K562 (cell line): Measurements from ENCODE around the gene OSBPL7. TPM values are rescaled to one million over a fixed set of nuclear protein-coding genes. Genes with fewer than 3 reads are reported as not detected.

Source experiments
- ATAC-seq: fragments of 200-7000 bp; cut with Tn5 transposase; 3 replicates; pipeline ENCODE4 v1.9.1; 2020; ENCODE audit warnings: moderate library complexity
- BruUV-seq: library from RNA; stranded (reverse); fragments of 400-500 nt; replicated peaks from 2 replicates; lab custom pipeline; 2021; lab: Mats Ljungman, UMichigan
- CTCF ChIA-PET: fragments of 300-600 bp; formaldehyde crosslinking; extraction: SDS; loops from one replicate; lab custom pipeline; 2021; ENCODE audit warnings: low intra/inter-chr PET ratio; lab: Yijun Ruan, JAX
- POLR2A ChIA-PET: fragments of 300-600, 350-650 bp; sonication (Branson Sonifier 250); formaldehyde crosslinking; extraction: SDS; loops from one replicate; lab custom pipeline; 2021; ENCODE audit warnings: antibody characterized with exemption, inconsistent platforms; lab: Yijun Ruan, JAX
- DNase-seq, 4 experiments: peaks; one replicate each; pipeline versions ENCODE4 v3.0.0 to v3.0.0-alpha.2; 2011 to 2018; ENCODE audit warnings: low spot score in 3 of 4, mixed read lengths in 3 of 4; ENCODE audit errors: extremely low read depth in 1 of 4
- FAIRE-seq: peaks from 2 replicates; lab custom pipeline; 2011; peaks lifted over from hg19 to GRCh38; lab: Jason Lieb, UNC
- H2AFZ ChIP-seq: 2 replicates; pipeline ENCODE4 v1.6.0; 2011; ENCODE audit warnings: low read depth, low read length, control low read depth, inconsistent platforms
- H3K27ac ChIP-seq: fragments of 200-600 bp; 3 replicates; pipeline ENCODE4 v1.8.0; 2011; ENCODE audit warnings: low read depth, mild to moderate bottlenecking, control low read depth, inconsistent platforms, low read length, moderate library complexity, mixed read lengths; ENCODE audit errors: extremely low read depth
- H3K27me3 ChIP-seq, 2 experiments: fragments of 300-600 bp in 1 of 2; 2 replicates in 1 of 2; 3 replicates in 1 of 2; pipeline versions ENCODE4 v1.6.0 to v1.8.0; 2011; ENCODE audit warnings: inconsistent platforms in 2 of 2, low read length in 2 of 2, mild to moderate bottlenecking in 1 of 2, mixed read lengths in 1 of 2, moderate library complexity in 1 of 2; ENCODE audit not compliant: control insufficient read depth in 2 of 2, insufficient read depth in 2 of 2
- H3K36me3 ChIP-seq: fragments of 300-600 bp; 3 replicates; pipeline ENCODE4 v1.8.0; 2011; ENCODE audit warnings: mild to moderate bottlenecking, low read length, inconsistent platforms; ENCODE audit not compliant: control insufficient read depth, insufficient read depth
- H3K4me1 ChIP-seq, 2 experiments: fragments of 200-600 bp in 1 of 2; replicated peaks in 1 of 2; 2 replicates in 1 of 2; 3 replicates in 1 of 2; pipeline versions ENCODE4 v1.5.1 to v1.8.0; 2011; ENCODE audit warnings: inconsistent platforms in 2 of 2, low read length in 2 of 2, mild to moderate bottlenecking in 1 of 2, mixed read lengths in 1 of 2, moderate library complexity in 1 of 2; ENCODE audit not compliant: control insufficient read depth in 2 of 2, insufficient read depth in 2 of 2
- H3K4me2 ChIP-seq: 2 replicates; pipeline ENCODE4 v1.6.1; 2011; ENCODE audit warnings: low read length, control low read depth, inconsistent platforms, mixed read lengths; ENCODE audit not compliant: insufficient read depth
- H3K4me3 ChIP-seq: fragments of 200-600 bp; sonication (generic), shearing (Covaris generic); 2 replicates; pipeline ENCODE4 v1.5.1; 2016; ENCODE audit warnings: control low read depth, inconsistent platforms
- H3K79me2 ChIP-seq: fragments of 200-600 bp; 3 replicates; pipeline ENCODE4 v1.8.0; 2011; ENCODE audit warnings: low read length, inconsistent platforms; ENCODE audit not compliant: control insufficient read depth, insufficient read depth
- H3K9ac ChIP-seq, 2 experiments: 2 replicates each; pipeline versions ENCODE4 v1.6.0 to v1.6.1; 2011; ENCODE audit warnings: low read depth in 2 of 2, low read length in 2 of 2, control low read depth in 1 of 2, inconsistent platforms in 1 of 2, mild to moderate bottlenecking in 1 of 2, mixed read lengths in 1 of 2; ENCODE audit not compliant: insufficient read depth in 1 of 2
- H3K9me1 ChIP-seq: one replicate; pipeline ENCODE4 v1.6.0; 2011; ENCODE audit warnings: inconsistent platforms, mild to moderate bottlenecking, low read length, moderate library complexity; ENCODE audit not compliant: control insufficient read depth, insufficient read depth
- H3K9me3 ChIP-seq: replicated peaks from 2 replicates; pipeline ENCODE4 v1.5.1; 2011; ENCODE audit warnings: low read depth, low read length, inconsistent platforms; ENCODE audit not compliant: control insufficient read depth, insufficient read depth
- H4K20me1 ChIP-seq: replicated peaks from 2 replicates; pipeline ENCODE4 v1.6.1; 2011; ENCODE audit warnings: low read length, inconsistent platforms, mixed read lengths; ENCODE audit not compliant: control insufficient read depth, insufficient read depth
- ATF1 ChIP-seq, 2 experiments: fragments of 450-650 bp in 1 of 2; IDR thresholded peaks; 2 replicates each; pipeline ENCODE4 v1.6.1; 2016; ENCODE audit warnings: missing compliant biosample characterization in 1 of 2, missing genetic modification characterization in 1 of 2
- CSDE1 ChIP-seq, 2 experiments: fragments of 450-650 bp; IDR thresholded peaks; 2 replicates each; pipeline ENCODE4 v1.6.1; 2016; ENCODE audit warnings: mild to moderate bottlenecking in 1 of 2
- KLF13 ChIP-seq: fragments of 450-650 bp; IDR thresholded peaks from 2 replicates; pipeline ENCODE4 v1.6.1; 2016; ENCODE audit warnings: missing genetic modification characterization, low read depth, mild to moderate bottlenecking, missing compliant biosample characterization, moderate library complexity, borderline replicate concordance
- MBD1 ChIP-seq: fragments of 250-450 bp; sonication (Bioruptor Pico); IDR thresholded peaks from 2 replicates; pipeline ENCODE4 v1.8.0; 2022; ENCODE audit warnings: inconsistent platforms
- PBX2 ChIP-seq, 2 experiments: IDR thresholded peaks in 1 of 2; conservative IDR thresholded peaks in 1 of 2; 2 replicates each; pipeline ENCODE4 v1.6.1; 2016; ENCODE audit warnings: low read depth in 2 of 2, mild to moderate bottlenecking in 1 of 2, missing compliant biosample characterization in 1 of 2, missing genetic modification characterization in 1 of 2, moderate library complexity in 1 of 2
- TCF3 ChIP-seq: sonication (generic); formaldehyde crosslinking; IDR thresholded peaks from 2 replicates; pipeline ENCODE4 v1.4.0; 2020; ENCODE audit warnings: mild to moderate bottlenecking, missing genetic modification reagents
- ZFX ChIP-seq: sonication (generic); formaldehyde crosslinking; IDR thresholded peaks from 2 replicates; pipeline ENCODE4 v1.8.0; 2022; ENCODE audit warnings: mild to moderate bottlenecking, missing genetic modification reagents, moderate library complexity
- ZNF224 ChIP-seq: sonication (generic); formaldehyde crosslinking; IDR thresholded peaks from 2 replicates; pipeline ENCODE4 v1.8.0; 2022; ENCODE audit warnings: mild to moderate bottlenecking, missing genetic modification reagents
- WGBS: fragments of 100-300 bp; shearing (Covaris generic); methylation state at CpG from one replicate; pipeline ENCODE4 v1.1.6; 2016; ENCODE audit warnings: low coverage, mixed read lengths; ENCODE audit not compliant: insufficient coverage; ENCODE audit errors: missing lambda C conversion rate; 5-methylcytosine and 5-hydroxymethylcytosine counted together
- in situ Hi-C: fragments of 300-500 bp; cut with MboI; formaldehyde crosslinking; loops from 4 replicates; pipeline ENCODE4 v1.15.0; 2018; ENCODE audit warnings: inconsistent platforms, mixed read lengths
- intact Hi-C: fragments of 100-400 bp; cut with micrococcal nuclease; formaldehyde crosslinking; loops from 2 replicates; pipeline ENCODE4 v1.14.2; 2022
- polyA plus RNA-seq, 8 experiments: library from polyadenylated mRNA; depleted of rRNA in 4 of 8; stranded (reverse) in 5 of 8; unstranded in 3 of 8; fragments of >200 nt; fragmentation: Nextera tagmentation in 2 of 8; fragmentation: Illumina TruSeq in 1 of 8; extraction: Ambion mirVana in 2 of 8; extraction: Trizol in 1 of 8; gene quantifications; 2 replicates each; pipeline versions ENCODE4 v1.2.1 to v1.2.3, GENCODE V29; 2011 to 2014; ENCODE audit warnings: inconsistent platforms in 1 of 8, missing spikeins in 1 of 8
- total RNA-seq, 7 experiments: library from RNA; depleted of rRNA in 6 of 7; stranded (reverse); fragments of >200 nt in 6 of 7; fragmentation: Illumina TruSeq in 2 of 7; extraction: Trizol in 2 of 7; gene quantifications; 2 replicates each; pipeline versions ENCODE4 v1.2.1 to v1.2.3, GENCODE V29; 2011 to 2021; ENCODE audit warnings: low replicate concordance in 1 of 7

The OSBPL7 gene
- total and polyA plus RNA-seq, 9 of the 15 experiments (the other 6 are each of a cell fraction or from before 2014, with no cell fraction given): 0.32 to 11.9 (median 5.8) TPM

GRCh38 chr17:47801906-47802305 lies 19.7 kb downstream of the OSBPL7 start:
- no TSS peak for BruUV-seq
- ChIA-PET POLR2A (interaction anchor here (0.6 to 1.0 kb wide), 4 partner anchors 19 to 918 kb away, joined by 3 to 4 read pairs (median 4); partner anchors contain the start of genes LRRC46, MRPL10 and OSBPL7), CTCF (interaction anchor here (0.6 to 1.2 kb wide), 2 partner anchors 25 to 103 kb away, joined by 3 to 6 read pairs; no protein-coding TSS in a partner anchor)
- Histone ChIP-seq H3K4me2 (no peak overlapping the region), H3K9me1 (no peaks in the 10 kb centered on the region), H3K9ac (no peak overlapping the region), H3K4me3 (no peak overlapping the region), H3K9me3 (no peaks in the 10 kb centered on the region), H3K79me2 (no peaks in the 10 kb centered on the region), H3K4me1 (peaks cover 0 to 6% of the 10 kb centered on the region in 2 experiments; a peak in 1 of 5 replicates), H3K27me3 (peaks cover 0 to 29% of the 10 kb centered on the region in 2 experiments; a peak in 3 of 5 replicates), H3K36me3 (no peaks in the 10 kb centered on the region)
- intact Hi-C loops (loop anchor here (1.0 to 5.0 kb wide), 2 partner anchors 26 to 105 kb away; no protein-coding TSS in a partner anchor), in situ Hi-C loops (no loop called here)
- WGBS: 23% methylated on average over 5 of the region's 6 CpGs
- no peak for TF ChIP-seq ZNF224 (CRISPR knock-in tag)
- no peak for TF ChIP-seq KLF13 (tag)
- TF ChIP-seq, all 486 proteins: peak for 0
- FAIRE-seq (no peak), DNase-seq (no peak), ATAC-seq (no peak)
- peaks cover 16% of the 10 kb centered on the region; the same call in 1 of the 2 replicates for H4K20me1 ChIP-seq
- no peak overlapping the region for H3K27ac ChIP-seq
- H2AFZ ChIP-seq: no peak overlapping the region

DNA sequence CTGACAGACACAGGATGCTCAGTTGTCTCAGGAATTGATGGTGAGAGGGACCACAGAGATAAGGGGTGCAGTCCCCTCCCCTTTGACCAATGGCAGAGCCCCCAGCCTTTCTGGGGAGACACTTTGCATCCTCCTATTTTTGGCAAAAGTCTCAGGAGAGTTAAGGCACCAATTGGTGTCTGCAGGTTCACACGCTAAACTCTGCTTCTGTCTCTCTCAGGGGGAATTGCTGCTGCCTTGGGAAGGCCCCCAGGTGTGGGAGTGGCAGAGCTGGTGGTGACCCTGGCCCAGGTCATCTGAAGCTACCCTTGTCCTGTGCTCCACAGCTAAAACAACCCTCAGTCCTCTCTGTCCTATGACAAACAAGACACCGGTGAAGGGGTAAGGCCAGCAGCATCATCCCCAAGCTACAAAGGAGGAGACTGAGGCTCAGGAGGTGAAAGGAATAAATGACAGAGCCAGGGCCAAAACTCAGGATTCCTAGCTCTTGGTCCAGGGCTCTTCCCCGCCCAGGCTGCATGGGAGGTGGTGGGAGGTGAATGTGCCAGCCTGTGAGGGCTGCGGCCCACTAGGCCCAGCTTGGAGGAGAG lies 20.3 kb downstream of the OSBPL7 start:
- in situ Hi-C loops: no loop called here
- peaks cover 0 to 6% of the 10 kb centered on the region in 2 experiments; a peak in 1 of 5 replicates for H3K4me1 ChIP-seq
- FAIRE-seq: no peak
- intact Hi-C loops: loop anchor here (5.0 kb wide), 1 partner anchor 104 kb away; no protein-coding TSS in a partner anchor
- no peaks in the 10 kb centered on the region for H3K36me3 ChIP-seq
- H3K9me1 ChIP-seq: no peaks in the 10 kb centered on the region
- no peaks in the 10 kb centered on the region for H3K79me2 ChIP-seq
- ChIA-PET CTCF (no interaction called here), POLR2A (interaction anchor here (0.6 to 1.0 kb wide), 3 partner anchors 20 to 682 kb away, joined by 3 to 4 read pairs (median 4); partner anchors contain the start of genes LRRC46, MRPL10 and OSBPL7)
- no peak overlapping the region for H3K4me3 ChIP-seq
- H3K27me3 ChIP-seq: peaks cover 0 to 29% of the 10 kb centered on the region in 2 experiments; a peak in 3 of 5 replicates
- WGBS: 5% methylated on average over 4 of the region's 4 CpGs
- H3K27ac ChIP-seq: no peak overlapping the region
- H4K20me1 ChIP-seq: peaks cover 16% of the 10 kb centered on the region; the same call in 1 of the 2 replicates
- no peak for DNase-seq
- no peak overlapping the region for H2AFZ ChIP-seq
- no peak overlapping the region for H3K9ac ChIP-seq
- no TSS peak for BruUV-seq
- ATAC-seq: no peak
- H3K9me3 ChIP-seq: no peaks in the 10 kb centered on the region
- H3K4me2 ChIP-seq: no peak overlapping the region
- TF ChIP-seq PBX2 (CRISPR knock-in tag; IDR thresholded peaks at IDR 0.05; ENCODE audit: low read depth): 0 out of 2 replicates have a peak, but pooled peaks have one; percentile 5
- no peak for TF ChIP-seq PBX2 (tag; conservative IDR thresholded peaks at IDR 0.05; ENCODE audit: low read depth)
- no peak for TF ChIP-seq ATF1 (CRISPR knock-in tag; IDR thresholded peaks at IDR 0.05)
- TF ChIP-seq ATF1 (tag; IDR thresholded peaks at IDR 0.05): no peak
- TF ChIP-seq CSDE1 (IDR thresholded peaks at IDR 0.05): no peak
- TF ChIP-seq TCF3 (CRISPR knock-in tag): no peak
- no peak for TF ChIP-seq MBD1 (CRISPR knock-in tag)
- no peak for TF ChIP-seq ZFX (CRISPR knock-in tag)
